ENCODE results near the gene G3BP2. TPM values are rescaled to one million over a fixed set of nuclear protein-coding genes. Genes with fewer than 3 reads are reported as not detected.
A peak's percentile ranks its signal among the peaks of the same experiment; 100 is the strongest.

G3BP2 gene
- total RNA-seq, 1 donor from 2014 or later = 133 TPM

DNA sequence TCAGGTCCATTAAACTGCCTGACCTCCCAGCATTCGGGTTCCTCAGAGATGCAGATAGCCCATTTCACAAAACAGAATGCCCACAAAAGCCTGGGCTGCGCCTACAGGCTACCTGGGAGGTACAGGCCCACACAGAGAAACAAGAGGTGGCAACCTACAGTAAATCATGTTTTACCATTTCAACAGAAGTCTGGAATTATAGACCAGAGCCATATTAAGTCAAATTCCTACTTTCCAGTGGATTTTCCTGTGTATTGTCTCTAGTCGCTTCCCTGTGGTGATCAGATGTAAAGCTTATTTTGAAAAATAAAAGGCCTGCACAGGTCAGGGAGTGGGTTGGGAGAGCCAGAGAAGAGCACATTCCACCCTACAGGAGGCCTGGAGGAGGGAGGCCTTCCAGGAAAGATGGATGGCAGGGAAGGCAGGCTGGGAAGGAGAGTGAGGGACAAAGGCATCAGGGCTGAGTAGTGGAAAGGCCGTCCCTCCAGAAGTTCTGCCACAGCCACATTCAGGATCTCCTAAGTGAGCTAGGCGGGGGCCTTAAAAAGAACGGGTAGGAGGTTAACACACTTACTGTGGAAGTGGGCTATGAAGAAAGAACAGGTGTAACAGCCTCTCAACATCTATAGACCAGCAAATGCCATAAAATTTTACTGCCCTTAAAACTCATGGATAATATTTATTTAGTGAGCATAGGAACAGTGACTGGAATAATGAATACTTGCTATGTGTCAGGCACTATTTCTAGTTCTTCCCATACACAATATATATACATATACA, 32.2 kb upstream of the G3BP2 start:
- no peaks in the 10 kb centered on the region for H3K9me3 Mint-ChIP-seq
- no peak overlapping the region for H3K4me3 Mint-ChIP-seq
- peaks cover 4% of the 10 kb centered on the region for H3K36me3 Mint-ChIP-seq
- H3K4me1 Mint-ChIP-seq (ENCODE audit: unreplicated experiment) = peaks cover 10% of the 10 kb centered on the region
- DNase-seq (ENCODE audit: extremely low spot score, unreplicated experiment) = peak; percentile 47
- TF ChIP-seq CTCF (conservative IDR thresholded peaks at IDR 0.05) = no peak
- no peaks in the 10 kb centered on the region for H3K27me3 Mint-ChIP-seq
- H3K27ac Mint-ChIP-seq = no peak overlapping the region

DNA sequence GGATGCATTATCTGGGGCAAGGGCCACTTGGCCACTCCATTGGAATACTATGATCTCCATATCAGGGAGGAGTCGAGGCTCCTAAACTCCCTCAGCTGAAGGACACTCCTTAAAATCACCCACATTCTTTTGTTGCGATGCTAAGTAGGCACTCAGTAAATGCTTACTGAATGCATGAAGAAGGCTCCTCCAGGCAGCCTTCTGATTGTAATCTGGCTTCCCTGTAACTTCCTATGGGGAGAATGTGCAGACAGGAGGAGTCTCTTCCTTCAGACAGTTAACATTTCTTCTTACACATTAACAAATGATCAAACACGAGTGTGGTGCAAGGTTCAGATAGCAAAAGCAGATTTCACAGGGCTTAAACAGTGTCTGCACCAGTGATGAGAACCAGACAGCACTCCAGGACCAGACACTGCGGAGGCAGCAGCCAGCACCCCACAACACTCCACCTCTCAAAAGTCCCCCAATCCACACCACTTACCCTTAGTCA, 29.8 kb upstream of the G3BP2 start:
- Mint-ChIP-seq H3K27me3 (no peaks in the 10 kb centered on the region), H3K36me3 (peaks cover 8% of the 10 kb centered on the region), H3K27ac (no peak overlapping the region), H3K9me3 (no peaks in the 10 kb centered on the region), H3K4me3 (no peak overlapping the region), H3K4me1 (ENCODE audit: unreplicated experiment) (peaks cover 15% of the 10 kb centered on the region)
- peak; percentile 16 for DNase-seq (ENCODE audit: extremely low spot score, unreplicated experiment)
- TF ChIP-seq CTCF (conservative IDR thresholded peaks at IDR 0.05) = no peak

DNA sequence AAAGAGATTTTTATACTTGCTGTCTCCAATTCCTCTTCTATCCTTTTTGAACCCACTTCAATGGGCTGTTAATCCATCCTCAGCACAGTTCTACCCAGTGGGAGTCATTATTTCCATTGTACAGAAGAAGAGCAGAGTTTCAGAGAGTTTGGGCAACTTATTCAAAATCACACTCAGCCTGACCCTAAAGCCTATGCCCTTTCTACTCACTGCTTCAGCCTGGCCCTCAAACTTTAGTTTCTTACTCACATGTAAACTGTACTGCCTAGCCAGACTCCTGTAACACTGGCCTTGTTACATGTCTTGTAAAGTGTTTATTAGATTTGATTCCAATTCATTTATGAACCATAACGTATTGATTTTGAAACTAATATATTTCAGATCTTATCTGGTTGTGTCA, 26.1 kb upstream of the G3BP2 start:
- no peak overlapping the region for H3K4me3 Mint-ChIP-seq
- no peaks in the 10 kb centered on the region for H3K27me3 Mint-ChIP-seq
- no peak for DNase-seq (ENCODE audit: extremely low spot score, unreplicated experiment)
- no peak overlapping the region for H3K27ac Mint-ChIP-seq
- H3K36me3 Mint-ChIP-seq = peaks cover 5% of the 10 kb centered on the region
- H3K9me3 Mint-ChIP-seq = no peaks in the 10 kb centered on the region
- H3K4me1 Mint-ChIP-seq (ENCODE audit: unreplicated experiment) = peaks cover 9% of the 10 kb centered on the region
- no peak for TF ChIP-seq CTCF (conservative IDR thresholded peaks at IDR 0.05)

DNA sequence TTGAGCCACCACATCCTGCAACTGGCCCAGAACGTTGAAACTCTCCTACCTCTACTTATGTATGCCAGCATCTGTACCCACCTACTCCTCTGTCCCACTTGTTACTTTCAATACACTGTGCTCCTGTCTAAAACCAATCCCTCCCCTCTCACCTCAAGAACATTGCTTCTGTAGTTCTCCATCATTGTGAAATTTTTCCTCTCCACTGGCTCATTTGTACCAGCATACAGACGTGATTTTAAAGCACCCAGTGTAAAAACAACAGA, 25.7 kb upstream of the G3BP2 start:
- H3K4me3 Mint-ChIP-seq = no peak overlapping the region
- H3K27me3 Mint-ChIP-seq = no peaks in the 10 kb centered on the region
- DNase-seq (ENCODE audit: extremely low spot score, unreplicated experiment) = no peak
- TF ChIP-seq CTCF (conservative IDR thresholded peaks at IDR 0.05) = no peak
- H3K27ac Mint-ChIP-seq = no peak overlapping the region
- peaks cover 9% of the 10 kb centered on the region for H3K4me1 Mint-ChIP-seq (ENCODE audit: unreplicated experiment)
- no peaks in the 10 kb centered on the region for H3K9me3 Mint-ChIP-seq
- peaks cover 5% of the 10 kb centered on the region for H3K36me3 Mint-ChIP-seq

DNA sequence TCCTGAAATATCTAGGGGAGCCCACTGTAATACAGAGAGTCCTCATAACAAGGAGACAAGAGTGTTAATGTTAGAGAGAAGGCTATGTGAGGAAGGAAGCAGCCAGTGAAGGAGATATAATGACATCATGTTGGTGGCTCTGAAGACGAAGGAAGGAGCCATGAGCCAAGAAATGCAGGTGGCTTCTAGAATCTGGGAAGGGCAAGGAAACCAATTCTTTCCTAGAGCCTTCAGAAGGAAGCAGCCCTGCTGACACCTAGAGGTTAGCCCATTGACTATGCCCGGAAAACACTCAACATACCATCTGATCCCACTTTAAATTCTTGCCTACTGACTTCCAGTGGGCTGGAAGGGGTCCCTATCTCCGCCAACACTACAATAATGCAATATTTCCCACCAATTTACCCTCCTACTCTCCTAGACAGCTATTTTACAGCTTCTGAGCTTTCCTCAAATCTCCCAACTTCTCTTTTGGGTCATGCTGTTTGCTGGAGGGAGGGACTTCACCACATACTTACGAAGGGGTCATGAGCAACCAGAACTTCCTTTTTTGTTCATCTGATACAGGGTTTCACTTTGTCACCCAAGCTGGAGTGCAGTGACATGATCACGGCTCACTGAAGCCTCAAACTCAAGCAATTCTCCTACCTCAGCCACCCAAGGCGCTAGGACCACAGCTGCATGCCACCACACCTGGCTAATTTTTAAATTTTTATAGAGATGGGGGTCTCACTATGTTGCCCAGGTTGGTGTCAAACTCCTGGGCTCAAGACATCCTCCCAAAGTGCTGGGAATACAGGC, 25.2 kb upstream of the G3BP2 start:
- H3K4me1 Mint-ChIP-seq (ENCODE audit: unreplicated experiment) = peaks cover 9% of the 10 kb centered on the region
- H3K27ac Mint-ChIP-seq = no peak overlapping the region
- no peak overlapping the region for H3K4me3 Mint-ChIP-seq
- H3K27me3 Mint-ChIP-seq = no peaks in the 10 kb centered on the region
- H3K36me3 Mint-ChIP-seq = peaks cover 5% of the 10 kb centered on the region
- TF ChIP-seq CTCF (conservative IDR thresholded peaks at IDR 0.05) = no peak
- DNase-seq (ENCODE audit: extremely low spot score, unreplicated experiment) = no peak
- no peaks in the 10 kb centered on the region for H3K9me3 Mint-ChIP-seq

All from type B pancreatic cell (in vitro differentiated cells).